ENCODE data around the gene DKK2.

DKK2 gene

DNA sequence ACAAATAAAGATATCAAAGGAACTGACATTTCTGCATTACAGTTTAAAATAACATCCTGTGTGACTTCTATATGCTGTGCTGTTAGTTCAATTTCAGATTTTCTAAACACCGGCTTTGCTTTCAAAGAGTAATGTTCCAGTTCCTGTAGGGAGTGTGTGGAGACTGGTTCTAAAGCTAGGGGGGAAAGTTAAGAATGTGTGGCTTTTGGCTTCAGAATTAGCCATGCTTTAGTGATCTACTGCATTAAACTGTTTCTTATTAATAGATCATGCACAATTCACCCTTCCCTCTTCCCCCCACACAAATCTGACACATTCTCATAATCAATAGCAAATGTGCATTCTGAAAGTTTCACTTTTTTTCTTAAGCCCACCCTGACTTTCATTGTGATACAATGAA is 32.0 kb upstream of the DKK2 start:
- no peaks in the 10 kb centered on the region for H3K9me3 Mint-ChIP-seq
- H3K27ac Mint-ChIP-seq: peak overlapping the region in 2 of 3 experiments; percentile 45 to 64
- peaks cover 8% of the 10 kb centered on the region for H3K4me1 Mint-ChIP-seq
- H3K27me3 Mint-ChIP-seq (ENCODE audit: low read depth): no peaks in the 10 kb centered on the region
- no peaks in the 10 kb centered on the region for H3K36me3 Mint-ChIP-seq (ENCODE audit: low read depth)
- TF ChIP-seq, protein P1, sequence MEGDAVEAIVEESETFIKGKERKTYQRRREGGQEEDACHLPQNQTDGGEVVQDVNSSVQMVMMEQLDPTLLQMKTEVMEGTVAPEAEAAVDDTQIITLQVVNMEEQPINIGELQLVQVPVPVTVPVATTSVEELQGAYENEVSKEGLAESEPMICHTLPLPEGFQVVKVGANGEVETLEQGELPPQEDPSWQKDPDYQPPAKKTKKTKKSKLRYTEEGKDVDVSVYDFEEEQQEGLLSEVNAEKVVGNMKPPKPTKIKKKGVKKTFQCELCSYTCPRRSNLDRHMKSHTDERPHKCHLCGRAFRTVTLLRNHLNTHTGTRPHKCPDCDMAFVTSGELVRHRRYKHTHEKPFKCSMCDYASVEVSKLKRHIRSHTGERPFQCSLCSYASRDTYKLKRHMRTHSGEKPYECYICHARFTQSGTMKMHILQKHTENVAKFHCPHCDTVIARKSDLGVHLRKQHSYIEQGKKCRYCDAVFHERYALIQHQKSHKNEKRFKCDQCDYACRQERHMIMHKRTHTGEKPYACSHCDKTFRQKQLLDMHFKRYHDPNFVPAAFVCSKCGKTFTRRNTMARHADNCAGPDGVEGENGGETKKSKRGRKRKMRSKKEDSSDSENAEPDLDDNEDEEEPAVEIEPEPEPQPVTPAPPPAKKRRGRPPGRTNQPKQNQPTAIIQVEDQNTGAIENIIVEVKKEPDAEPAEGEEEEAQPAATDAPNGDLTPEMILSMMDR (IDR thresholded peaks at IDR 0.05; ENCODE audit: unreplicated experiment in 3 of 3): no peak
- no peak overlapping the region for H3K4me3 Mint-ChIP-seq

DNA sequence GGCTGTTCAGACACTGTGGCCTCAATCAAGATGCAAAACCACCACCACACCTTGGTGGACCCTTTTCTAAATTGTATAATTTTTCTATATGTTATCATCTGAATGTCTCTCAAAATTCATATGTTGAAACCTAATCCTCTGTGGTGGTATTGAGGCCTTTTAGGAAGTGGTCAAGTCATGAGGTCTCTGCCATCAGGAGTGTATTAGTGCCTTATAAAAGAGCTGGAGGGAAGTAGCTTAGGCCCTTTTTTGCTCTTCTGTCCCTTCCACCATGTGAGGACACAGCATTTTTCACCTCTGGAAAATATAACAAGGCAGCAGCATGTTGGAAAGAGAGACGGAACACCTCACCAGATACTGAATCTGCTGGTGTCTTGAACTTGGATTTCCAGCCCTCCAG is 30.5 kb upstream of the DKK2 start:
- H3K27me3 Mint-ChIP-seq (ENCODE audit: low read depth): no peaks in the 10 kb centered on the region
- no peak overlapping the region for H3K27ac Mint-ChIP-seq
- no peaks in the 10 kb centered on the region for H3K9me3 Mint-ChIP-seq
- no peaks in the 10 kb centered on the region for H3K36me3 Mint-ChIP-seq (ENCODE audit: low read depth)
- TF ChIP-seq, protein P1 (IDR thresholded peaks at IDR 0.05; ENCODE audit: unreplicated experiment in 3 of 3): no peak
- peaks cover 8% of the 10 kb centered on the region for H3K4me1 Mint-ChIP-seq
- H3K4me3 Mint-ChIP-seq: no peak overlapping the region

DNA sequence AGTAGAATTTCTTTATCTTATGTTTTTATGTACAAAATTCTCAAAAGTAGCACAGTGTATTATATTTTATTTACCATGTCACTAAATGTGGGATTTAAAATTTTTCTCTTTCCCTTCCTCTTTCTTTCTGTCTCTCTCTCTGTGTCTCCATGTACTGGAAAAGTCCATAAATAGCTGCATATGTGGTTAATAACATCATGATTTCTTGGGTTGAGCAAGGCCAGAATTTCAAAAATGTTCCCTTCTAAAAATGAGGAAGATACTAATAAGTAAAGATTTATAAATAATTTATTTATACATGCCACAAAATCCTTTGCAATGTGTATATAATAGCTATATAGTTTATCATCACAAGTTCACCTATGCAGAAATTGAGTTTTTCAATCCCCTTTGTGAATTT is 29.1 kb upstream of the DKK2 start:
- no peak overlapping the region for H3K27ac Mint-ChIP-seq
- H3K4me3 Mint-ChIP-seq: no peak overlapping the region
- no peaks in the 10 kb centered on the region for H3K27me3 Mint-ChIP-seq (ENCODE audit: low read depth)
- H3K9me3 Mint-ChIP-seq: peaks cover 2% of the 10 kb centered on the region
- no peaks in the 10 kb centered on the region for H3K36me3 Mint-ChIP-seq (ENCODE audit: low read depth)
- peaks cover 8% of the 10 kb centered on the region for H3K4me1 Mint-ChIP-seq
- TF ChIP-seq, protein P1 (IDR thresholded peaks at IDR 0.05; ENCODE audit: unreplicated experiment in 3 of 3): no peak

DNA sequence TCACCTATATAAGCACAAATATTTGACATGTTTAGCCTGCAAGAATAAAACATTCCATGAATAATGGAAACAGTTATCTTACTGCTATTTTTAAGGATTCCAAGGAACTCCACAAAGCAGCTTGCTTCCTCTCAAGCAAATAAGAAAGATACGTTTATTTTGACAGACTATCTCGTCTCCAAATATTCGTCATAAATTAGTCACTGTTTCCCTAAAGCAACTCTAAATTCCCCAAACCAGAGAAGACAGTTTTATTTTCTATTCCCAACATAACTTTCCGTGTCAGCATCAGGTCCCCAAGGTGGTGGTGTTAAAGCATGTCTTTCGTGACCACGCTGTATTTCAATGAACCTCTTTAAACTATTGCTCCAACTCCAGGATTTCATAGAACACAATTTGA is 24.3 kb upstream of the DKK2 start:
- peak overlapping the region in 1 of 3 experiments; percentile 17 for H3K27ac Mint-ChIP-seq
- H3K4me1 Mint-ChIP-seq: peaks cover 6% of the 10 kb centered on the region
- H3K27me3 Mint-ChIP-seq (ENCODE audit: low read depth): no peaks in the 10 kb centered on the region
- TF ChIP-seq, protein P1 (IDR thresholded peaks at IDR 0.05; ENCODE audit: unreplicated experiment in 3 of 3): no peak
- H3K36me3 Mint-ChIP-seq (ENCODE audit: low read depth): no peaks in the 10 kb centered on the region
- peaks cover 2% of the 10 kb centered on the region for H3K9me3 Mint-ChIP-seq
- H3K4me3 Mint-ChIP-seq: no peak overlapping the region

DNA sequence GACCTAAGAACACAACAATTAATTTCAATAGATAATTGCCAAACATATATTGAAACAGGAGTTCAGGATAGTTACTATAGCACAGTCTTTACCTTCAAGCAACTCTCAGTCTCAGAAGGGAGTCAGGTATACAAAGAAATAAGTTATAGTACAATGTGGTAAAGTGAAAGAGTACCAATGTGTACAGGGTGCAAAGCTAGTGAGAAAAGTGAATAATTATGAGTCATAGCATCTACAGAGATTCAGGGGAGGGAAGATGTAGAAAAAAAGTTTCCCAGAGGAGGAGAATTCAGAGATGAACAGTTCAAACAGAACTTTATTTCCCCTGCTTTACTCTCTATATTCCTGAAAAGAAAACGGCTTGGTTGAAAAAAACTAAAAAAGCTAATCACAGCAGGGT is 22.7 kb upstream of the DKK2 start:
- H3K9me3 Mint-ChIP-seq: peaks cover 2% of the 10 kb centered on the region

DNA sequence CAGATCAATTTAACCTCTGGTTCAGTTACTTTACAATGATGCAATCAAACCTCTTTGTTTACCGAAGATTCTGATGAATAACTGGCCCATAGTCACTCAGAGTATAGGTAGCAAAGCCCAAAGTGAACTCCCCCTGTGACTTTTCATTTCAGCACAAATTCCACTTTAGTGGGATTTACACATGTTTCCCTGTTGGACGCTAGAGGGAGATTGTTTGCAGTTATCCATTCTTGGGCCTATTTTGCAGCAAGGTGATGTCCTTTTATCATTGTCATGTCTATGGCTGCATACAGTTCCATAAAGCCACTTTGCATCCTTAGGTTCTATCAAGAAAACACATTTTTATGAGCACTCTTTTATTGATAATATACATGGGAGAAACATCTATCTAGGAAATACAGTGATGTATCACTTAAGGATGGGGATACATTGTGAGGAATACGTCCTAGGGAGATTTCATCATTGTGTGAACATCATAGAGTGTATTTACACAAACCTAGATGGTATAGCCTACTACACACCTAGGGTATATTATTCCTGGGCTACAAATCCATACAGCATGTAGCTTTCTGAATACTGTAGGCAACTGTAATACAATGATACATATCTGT is 14.5 kb upstream of the DKK2 start:
- Mint-ChIP-seq H3K36me3 (ENCODE audit: low read depth) (no peaks in the 10 kb centered on the region), H3K4me3 (no peak overlapping the region), H3K9me3 (peaks cover 14% of the 10 kb centered on the region), H3K27ac (no peak overlapping the region), H3K27me3 (ENCODE audit: low read depth) (no peaks in the 10 kb centered on the region), H3K4me1 (no peaks in the 10 kb centered on the region)
- TF ChIP-seq, protein P1 (IDR thresholded peaks at IDR 0.05; ENCODE audit: unreplicated experiment in 3 of 3): peak; percentile 46 to 62 (median 55)

More for the DNA sequence above, 22.7 kb upstream of the DKK2 start:
- no peaks in the 10 kb centered on the region for H3K27me3 Mint-ChIP-seq (ENCODE audit: low read depth)
- H3K36me3 Mint-ChIP-seq (ENCODE audit: low read depth): no peaks in the 10 kb centered on the region
- H3K27ac Mint-ChIP-seq: no peak overlapping the region
- no peak overlapping the region for H3K4me3 Mint-ChIP-seq
- TF ChIP-seq, protein P1 (IDR thresholded peaks at IDR 0.05; ENCODE audit: unreplicated experiment in 3 of 3): no peak
- peaks cover 6% of the 10 kb centered on the region for H3K4me1 Mint-ChIP-seq

Data from nephron (organoid).